ENCODE results near the gene FCN2. TPM values are rescaled to one million over a fixed set of nuclear protein-coding genes. Genes with fewer than 3 reads are reported as not detected.

The FCN2 gene
- total RNA-seq, 2 experiments from 2014 or later = not detected

DNA sequence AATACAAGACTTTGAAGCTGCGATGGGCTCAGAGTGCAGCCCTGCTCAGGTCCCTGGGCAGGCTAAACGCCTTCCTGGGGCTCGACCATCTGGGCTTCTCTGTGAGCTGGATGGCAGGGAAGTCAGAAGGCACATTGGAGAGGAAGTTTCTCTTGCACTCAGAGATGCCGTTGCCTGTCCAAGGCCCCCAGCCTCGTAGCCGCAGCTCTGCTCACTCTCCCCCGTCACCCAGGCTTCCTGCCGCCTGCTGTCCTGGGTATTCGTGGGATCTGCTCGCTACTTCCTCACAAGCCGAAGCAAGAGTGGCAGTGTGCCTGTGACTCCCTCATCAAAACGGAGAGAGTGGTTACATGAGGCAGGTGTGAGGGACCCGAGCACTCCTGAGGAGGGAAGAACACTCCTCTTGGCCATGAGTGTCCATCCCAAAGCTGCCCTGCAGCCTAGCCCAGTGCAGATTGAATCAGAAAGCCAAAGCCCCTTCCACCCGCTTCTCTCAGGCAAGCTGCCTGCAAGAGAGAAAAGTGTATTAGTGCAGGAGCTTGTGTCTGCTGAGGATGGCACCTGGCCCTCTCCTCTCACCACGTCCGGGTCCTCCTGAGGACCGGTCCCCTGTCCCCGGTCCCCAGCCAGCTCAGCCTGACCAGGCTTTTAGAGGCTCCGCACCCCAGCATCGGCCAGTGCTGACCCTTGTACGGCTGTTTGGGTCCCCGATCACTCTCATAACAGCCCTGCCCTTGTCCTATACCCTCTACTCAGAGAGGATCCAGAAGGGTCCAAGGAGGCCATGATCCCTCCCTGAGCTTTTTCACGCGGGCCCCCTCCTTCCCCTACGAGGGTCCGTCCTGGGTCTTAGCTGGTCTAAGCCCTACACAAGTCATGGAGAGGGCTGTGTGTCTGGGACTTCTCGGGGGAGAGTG is 7.3 kb downstream of the FCN2 start:
- ATAC-seq (no peak), DNase-seq (no peak)
- ChIA-PET POLR2A (no interaction called here), CTCF (no interaction called here)
- Mint-ChIP-seq H3K27me3 (no peaks in the 10 kb centered on the region), H3K9me3 (ENCODE audit: low read depth) (no peaks in the 10 kb centered on the region), H3K4me1 (no peaks in the 10 kb centered on the region), H3K27ac (no peak overlapping the region), H3K4me3 (no peak overlapping the region), H3K36me3 (ENCODE audit: low read depth) (no peaks in the 10 kb centered on the region)
- intact Hi-C loops (cut with DNase I, micrococcal nuclease) = no loop called here

DNA sequence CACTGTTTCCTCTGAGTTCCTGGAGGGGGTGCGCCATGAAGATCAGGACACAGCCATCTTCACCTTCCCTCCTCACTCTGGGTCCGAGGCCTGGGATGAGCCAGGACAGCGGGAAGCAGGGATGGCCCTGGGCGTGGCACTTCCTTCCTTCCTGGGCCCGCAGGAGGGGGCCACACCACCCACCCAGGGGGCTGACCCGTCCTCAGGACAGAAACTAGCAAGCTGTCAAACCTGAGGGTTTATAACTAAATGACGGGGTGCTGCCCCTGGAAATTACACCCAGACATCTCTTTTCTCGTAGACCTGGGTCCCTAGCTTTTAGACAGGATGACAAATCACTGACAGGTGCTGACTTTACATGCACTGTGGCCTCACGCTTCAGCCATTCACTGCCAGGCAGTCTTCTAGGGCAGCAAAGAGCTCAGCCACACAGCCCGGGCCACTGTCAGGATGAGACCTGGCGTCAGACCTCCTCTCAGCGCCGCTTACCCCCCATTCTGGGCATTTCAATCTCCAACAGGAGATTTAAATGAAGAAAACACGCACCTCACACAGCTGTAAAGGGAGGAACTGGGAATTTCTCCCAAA is 8.1 kb downstream of the FCN2 start:
- ChIA-PET POLR2A (no interaction called here), CTCF (no interaction called here)
- no peak overlapping the region for H3K27ac Mint-ChIP-seq
- intact Hi-C loops (cut with DNase I, micrococcal nuclease) = no loop called here
- no peak for ATAC-seq
- no peaks in the 10 kb centered on the region for H3K4me1 Mint-ChIP-seq
- no peak for DNase-seq
- H3K27me3 Mint-ChIP-seq = peaks cover under 1% of the 10 kb centered on the region
- no peaks in the 10 kb centered on the region for H3K9me3 Mint-ChIP-seq (ENCODE audit: low read depth)
- no peaks in the 10 kb centered on the region for H3K36me3 Mint-ChIP-seq (ENCODE audit: low read depth)
- H3K4me3 Mint-ChIP-seq = no peak overlapping the region

DNA sequence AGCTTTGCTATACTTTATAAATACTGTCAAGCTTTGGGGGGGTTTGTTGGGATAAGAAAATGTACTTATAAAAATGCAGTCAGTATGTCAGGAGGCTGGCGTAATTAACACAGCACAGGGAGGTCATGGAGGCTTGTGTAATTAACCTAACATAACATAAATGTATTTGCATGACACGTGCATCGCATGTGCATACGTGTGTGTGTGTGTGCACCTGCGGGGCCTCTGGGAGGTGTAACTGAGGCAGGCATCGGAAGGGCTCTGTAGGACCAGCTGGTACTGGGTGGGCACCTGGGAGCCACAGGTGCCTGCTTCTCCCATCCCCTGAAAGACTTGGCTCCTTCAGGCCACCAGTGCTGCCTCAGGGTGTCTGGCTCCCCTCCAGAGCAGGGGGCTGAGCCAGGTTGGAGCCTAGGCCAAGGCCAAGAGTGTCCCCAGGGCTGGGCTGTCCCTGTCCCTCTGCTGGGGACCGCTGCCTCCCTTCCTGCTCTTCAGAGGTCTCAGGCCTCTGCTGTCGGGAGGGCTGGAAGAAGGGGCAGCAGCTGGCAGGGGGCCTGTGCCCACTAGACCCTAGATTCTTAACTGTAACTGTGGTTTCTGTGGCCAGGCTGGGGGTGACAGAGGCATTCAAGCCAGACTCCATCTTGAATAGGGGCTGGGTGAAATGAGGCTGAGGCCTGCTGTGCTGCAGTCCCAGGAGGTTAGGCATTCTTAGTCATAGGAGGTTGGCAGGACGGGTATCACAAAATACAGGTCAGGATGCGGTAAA is 9.0 kb downstream of the FCN2 start:
- DNase-seq (no peak), ATAC-seq (no peak)

GRCh38 chr9:134890155-134890495 is 9.5 kb downstream of the FCN2 start:
- DNase-seq = no peak
- Mint-ChIP-seq H3K27ac (no peak overlapping the region), H3K27me3 (peaks cover 4% of the 10 kb centered on the region), H3K4me1 (no peaks in the 10 kb centered on the region), H3K9me3 (ENCODE audit: low read depth) (peaks cover 4% of the 10 kb centered on the region), H3K4me3 (no peak overlapping the region), H3K36me3 (ENCODE audit: low read depth) (no peaks in the 10 kb centered on the region)
- ChIA-PET CTCF (no interaction called here), POLR2A (no interaction called here)
- intact Hi-C loops (cut with DNase I, micrococcal nuclease) = no loop called here
- no peak for ATAC-seq

More for the DNA sequence above, 9.0 kb downstream of the FCN2 start:
- Mint-ChIP-seq H3K36me3 (ENCODE audit: low read depth) (no peaks in the 10 kb centered on the region), H3K27me3 (peaks cover 3% of the 10 kb centered on the region), H3K4me3 (no peak overlapping the region), H3K9me3 (ENCODE audit: low read depth) (no peaks in the 10 kb centered on the region), H3K27ac (no peak overlapping the region), H3K4me1 (no peaks in the 10 kb centered on the region)
- CTCF ChIA-PET = no interaction called here
- POLR2A ChIA-PET = no interaction called here
- intact Hi-C loops (cut with DNase I, micrococcal nuclease) = no loop called here

DNA sequence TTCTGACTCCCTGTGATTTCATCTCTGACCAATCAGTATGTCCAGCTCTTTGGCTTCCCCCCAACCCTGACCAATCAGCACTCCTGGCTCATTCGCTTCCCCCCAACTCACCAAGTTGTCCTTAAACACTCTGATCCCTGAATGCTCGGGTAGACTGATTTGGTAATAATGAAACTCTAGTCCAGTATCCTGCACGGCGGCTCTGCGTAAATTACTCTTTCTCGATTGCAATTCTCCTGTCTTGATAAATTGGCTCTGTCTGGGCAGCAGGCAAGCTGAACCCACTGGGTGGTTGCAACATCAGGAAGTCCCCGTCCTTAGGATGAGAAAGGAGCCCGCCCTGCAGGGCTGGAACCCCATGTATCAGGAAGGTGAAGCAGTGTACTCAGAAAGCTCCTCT is 10.4 kb downstream of the FCN2 start:
- Mint-ChIP-seq H3K36me3 (ENCODE audit: low read depth) (no peaks in the 10 kb centered on the region), H3K9me3 (ENCODE audit: low read depth) (peaks cover 6% of the 10 kb centered on the region), H3K4me1 (no peaks in the 10 kb centered on the region), H3K4me3 (no peak overlapping the region), H3K27ac (no peak overlapping the region), H3K27me3 (peaks cover 7% of the 10 kb centered on the region)
- no peak for DNase-seq
- CTCF ChIA-PET = interaction anchor here (0.6 kb wide), 1 partner anchor 711 kb away, joined by 3 read pairs; no protein-coding TSS in a partner anchor
- POLR2A ChIA-PET = no interaction called here
- intact Hi-C loops (cut with DNase I, micrococcal nuclease) = no loop called here
- ATAC-seq = no peak

- Mint-ChIP-seq H3K27me3 (peaks cover 7% of the 10 kb centered on the region), H3K4me3 (no peak overlapping the region), H3K9me3 (ENCODE audit: low read depth) (peaks cover 6% of the 10 kb centered on the region), H3K36me3 (ENCODE audit: low read depth) (no peaks in the 10 kb centered on the region), H3K4me1 (no peaks in the 10 kb centered on the region), H3K27ac (no peak overlapping the region)
- CTCF ChIA-PET = no interaction called here
- DNase-seq (no peak), ATAC-seq (no peak)
- POLR2A ChIA-PET = no interaction called here
- intact Hi-C loops (cut with DNase I, micrococcal nuclease) = no loop called here
Measured at GRCh38 chr9:134891713-134892112, 11.1 kb downstream of the FCN2 start.

DNA sequence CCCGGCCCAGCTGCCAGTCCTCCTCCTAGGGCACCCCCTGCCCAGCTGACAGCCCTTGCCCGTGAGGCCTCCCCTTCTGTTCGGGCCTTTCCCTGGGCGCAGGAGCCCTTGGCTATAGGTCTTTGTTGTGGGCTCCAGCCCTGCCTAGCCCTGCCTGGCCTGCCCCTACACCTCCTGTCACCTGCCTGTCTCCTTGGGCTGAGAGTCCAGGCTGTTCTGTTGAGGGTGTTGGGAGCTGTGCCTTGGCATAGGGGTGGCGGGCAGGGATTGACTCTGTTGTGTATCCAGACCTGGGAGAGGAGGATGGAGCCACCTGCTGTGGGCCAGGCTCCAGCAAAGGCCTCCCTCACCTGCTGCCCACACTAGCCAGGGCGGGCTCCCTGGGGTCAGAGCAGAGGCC is 11.6 kb downstream of the FCN2 start:
- DNase-seq = no peak
- no peaks in the 10 kb centered on the region for H3K4me1 Mint-ChIP-seq
- intact Hi-C loops (cut with DNase I, micrococcal nuclease) = no loop called here
- no peak overlapping the region for H3K27ac Mint-ChIP-seq
- H3K4me3 Mint-ChIP-seq = no peak overlapping the region
- CTCF ChIA-PET = no interaction called here
- H3K9me3 Mint-ChIP-seq (ENCODE audit: low read depth) = peaks cover 6% of the 10 kb centered on the region
- no peaks in the 10 kb centered on the region for H3K36me3 Mint-ChIP-seq (ENCODE audit: low read depth)
- POLR2A ChIA-PET = no interaction called here
- no peak for ATAC-seq
- peaks cover 7% of the 10 kb centered on the region for H3K27me3 Mint-ChIP-seq

GRCh38 chr9:134892820-134893420 is 12.3 kb downstream of the FCN2 start:
- ChIA-PET POLR2A (no interaction called here), CTCF (no interaction called here)
- ATAC-seq (no peak), DNase-seq (no peak)
- Mint-ChIP-seq H3K27me3 (peaks cover 7% of the 10 kb centered on the region), H3K36me3 (ENCODE audit: low read depth) (no peaks in the 10 kb centered on the region), H3K9me3 (ENCODE audit: low read depth) (peaks cover 6% of the 10 kb centered on the region), H3K27ac (no peak overlapping the region), H3K4me3 (no peak overlapping the region), H3K4me1 (no peaks in the 10 kb centered on the region)
- intact Hi-C loops (cut with DNase I, micrococcal nuclease) = no loop called here

- Mint-ChIP-seq H3K4me1 (no peaks in the 10 kb centered on the region), H3K27ac (no peak overlapping the region), H3K9me3 (ENCODE audit: low read depth) (peaks cover 11% of the 10 kb centered on the region), H3K27me3 (peaks cover 11% of the 10 kb centered on the region), H3K36me3 (ENCODE audit: low read depth) (no peaks in the 10 kb centered on the region), H3K4me3 (no peak overlapping the region)
- ATAC-seq = no peak
- no peak for DNase-seq
- intact Hi-C loops (cut with DNase I, micrococcal nuclease) = no loop called here
- ChIA-PET POLR2A (no interaction called here), CTCF (no interaction called here)
Measured at GRCh38 chr9:134894136-134894860, 13.7 kb downstream of the FCN2 start.

GRCh38 chr9:134895097-134895496 is 14.5 kb downstream of the FCN2 start:
- Mint-ChIP-seq H3K9me3 (ENCODE audit: low read depth) (peaks cover 11% of the 10 kb centered on the region), H3K27ac (no peak overlapping the region), H3K4me1 (no peaks in the 10 kb centered on the region), H3K36me3 (ENCODE audit: low read depth) (no peaks in the 10 kb centered on the region), H3K4me3 (no peak overlapping the region), H3K27me3 (peaks cover 11% of the 10 kb centered on the region)
- intact Hi-C loops (cut with DNase I, micrococcal nuclease) = no loop called here
- ATAC-seq (no peak), DNase-seq (no peak)
- ChIA-PET POLR2A (no interaction called here), CTCF (no interaction called here)

DNA sequence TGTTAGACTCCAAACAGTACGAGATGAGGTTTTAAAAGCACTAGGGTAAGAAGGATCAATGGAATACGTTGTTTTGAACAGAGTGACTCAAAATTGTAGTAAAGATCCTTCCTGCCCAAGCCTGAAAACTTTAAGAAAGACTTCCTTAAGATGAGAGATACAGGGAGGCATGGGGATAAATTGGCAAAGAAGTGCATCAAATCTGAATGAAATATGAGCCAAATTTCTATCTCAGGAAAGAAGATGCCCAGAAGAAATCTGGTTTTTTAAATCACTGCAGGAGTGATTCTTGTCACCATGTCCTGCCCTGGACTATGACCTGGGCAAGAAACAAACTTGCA is 14.9 kb downstream of the FCN2 start:
- Mint-ChIP-seq H3K4me1 (no peaks in the 10 kb centered on the region), H3K4me3 (no peak overlapping the region), H3K27me3 (peaks cover 11% of the 10 kb centered on the region), H3K36me3 (ENCODE audit: low read depth) (no peaks in the 10 kb centered on the region), H3K9me3 (ENCODE audit: low read depth) (peaks cover 11% of the 10 kb centered on the region), H3K27ac (no peak overlapping the region)
- no peak for ATAC-seq
- intact Hi-C loops (cut with DNase I, micrococcal nuclease) = no loop called here
- ChIA-PET POLR2A (no interaction called here), CTCF (no interaction called here)
- DNase-seq = no peak
